ENCODE data around the gene BEAN1.

The BEAN1 gene

DNA sequence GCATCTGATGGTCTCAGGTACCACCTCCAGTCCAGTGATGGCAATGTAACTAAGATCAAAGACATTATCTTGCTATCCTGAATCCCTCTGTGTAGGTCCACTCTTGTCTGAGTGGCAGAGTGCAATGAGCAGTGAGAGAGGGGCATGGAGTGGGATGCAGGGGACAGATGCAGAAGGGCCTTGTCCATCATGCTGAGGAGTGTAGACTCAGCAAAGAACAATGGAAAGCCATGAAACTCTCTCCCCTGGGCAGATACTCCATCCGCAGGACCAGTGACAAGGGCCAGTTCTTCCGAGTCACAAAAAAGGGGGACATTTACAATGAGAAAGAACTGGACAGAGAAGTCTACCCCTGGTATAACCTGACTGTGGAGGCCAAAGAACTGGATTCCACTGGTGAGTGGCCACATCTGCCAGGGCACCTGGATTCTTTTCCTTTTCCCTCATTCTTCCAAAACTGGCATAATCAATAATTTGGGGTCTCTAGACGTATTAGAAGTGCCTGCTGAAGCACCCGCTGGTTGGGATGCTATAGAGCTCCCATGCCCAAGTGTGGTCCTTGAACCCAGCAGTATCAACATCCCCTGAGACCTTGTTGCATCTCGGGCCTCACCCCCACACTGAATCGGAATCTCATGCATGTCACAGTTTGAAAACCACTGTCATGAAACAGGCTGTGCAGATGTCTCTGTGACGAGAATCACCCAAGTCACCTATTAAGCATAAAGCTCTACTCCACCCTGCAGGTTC, 31.1 kb upstream of the BEAN1 start:
- no peak for ATAC-seq
- no peak for DNase-seq

- ATAC-seq (no peak), DNase-seq (no peak)
These were observed 29.2 kb upstream of the BEAN1 start for GRCh38 chr16:66397736-66398433.

DNA sequence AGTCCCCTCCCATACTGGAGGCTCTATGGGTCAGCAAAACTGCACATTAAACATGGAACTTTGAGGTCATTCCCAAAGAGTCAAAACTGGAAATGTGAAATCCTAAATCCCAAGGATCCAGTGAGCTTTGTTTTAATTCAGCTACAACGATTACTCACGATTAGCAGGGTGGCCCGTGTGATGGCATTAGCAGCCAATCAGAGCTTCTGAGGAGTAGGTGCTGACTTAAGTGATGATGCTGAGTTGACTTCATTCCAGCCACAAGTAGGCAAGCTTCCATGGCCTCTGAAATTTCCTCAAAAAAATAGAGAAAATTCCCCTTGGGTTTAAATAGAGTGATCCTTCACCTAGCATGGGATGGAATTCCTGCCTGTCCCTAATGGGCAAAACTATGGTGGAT, 28.1 kb upstream of the BEAN1 start:
- DNase-seq (no peak), ATAC-seq (no peak)

DNA sequence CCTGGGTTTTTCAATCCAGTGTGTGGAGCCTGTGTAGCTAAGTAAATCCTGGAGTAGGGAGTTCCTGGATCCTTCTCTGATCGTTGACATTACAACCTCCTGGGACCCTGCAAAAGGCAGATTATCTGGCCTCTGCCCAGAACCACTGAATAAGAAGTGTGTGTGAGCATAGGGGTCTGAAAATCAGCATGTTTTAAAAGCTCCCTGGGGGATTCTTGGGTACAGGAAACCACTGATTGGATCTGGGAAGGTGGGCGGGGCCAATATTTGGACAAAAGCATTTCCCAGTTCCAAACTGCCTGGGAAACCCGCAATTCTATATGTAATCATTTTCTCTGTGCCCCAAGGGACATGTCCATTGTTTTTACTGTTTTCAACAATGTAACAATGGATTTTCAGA, 27.2 kb upstream of the BEAN1 start:
- no peak for DNase-seq
- ATAC-seq, result no peak

DNA sequence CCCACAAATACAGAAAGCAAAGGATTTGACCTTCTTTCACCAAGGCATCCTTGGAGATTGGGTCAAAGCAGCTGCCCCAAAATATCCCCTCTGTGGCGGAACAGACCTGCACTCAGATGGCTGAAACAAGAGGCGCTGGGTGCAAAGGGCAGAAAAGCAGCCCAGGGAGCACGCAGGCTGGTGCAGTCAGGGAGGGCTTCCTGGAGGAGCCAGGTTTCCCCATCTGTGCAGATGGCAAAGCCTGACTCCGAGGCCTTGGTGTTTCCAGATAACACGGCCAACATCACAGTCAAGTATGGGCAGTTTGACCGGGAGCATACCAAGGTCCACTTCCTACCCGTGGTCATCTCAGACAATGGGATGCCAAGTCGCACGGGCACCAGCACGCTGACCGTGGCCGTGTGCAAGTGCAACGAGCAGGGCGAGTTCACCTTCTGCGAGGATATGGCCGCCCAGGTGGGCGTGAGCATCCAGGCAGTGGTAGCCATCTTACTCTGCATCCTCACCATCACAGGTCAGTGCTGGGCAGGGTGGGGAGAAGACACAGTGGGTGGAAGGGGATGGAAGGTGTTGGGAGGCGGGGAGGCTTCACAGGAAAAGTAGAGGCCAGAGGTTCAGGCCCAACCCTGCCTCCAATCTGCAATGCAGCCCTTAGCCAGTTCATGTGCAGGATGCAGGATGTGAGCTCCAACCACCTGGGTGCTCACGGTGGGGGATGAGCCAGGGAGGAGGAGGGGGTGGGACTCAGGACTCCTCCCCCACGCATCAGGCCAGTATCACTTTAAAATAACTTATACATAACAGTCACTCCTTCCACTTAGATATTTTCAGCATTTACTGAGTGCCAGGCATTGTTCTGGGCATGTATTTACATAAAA, 26.4 kb upstream of the BEAN1 start:
- ATAC-seq, result no peak
- no peak for DNase-seq

DNA sequence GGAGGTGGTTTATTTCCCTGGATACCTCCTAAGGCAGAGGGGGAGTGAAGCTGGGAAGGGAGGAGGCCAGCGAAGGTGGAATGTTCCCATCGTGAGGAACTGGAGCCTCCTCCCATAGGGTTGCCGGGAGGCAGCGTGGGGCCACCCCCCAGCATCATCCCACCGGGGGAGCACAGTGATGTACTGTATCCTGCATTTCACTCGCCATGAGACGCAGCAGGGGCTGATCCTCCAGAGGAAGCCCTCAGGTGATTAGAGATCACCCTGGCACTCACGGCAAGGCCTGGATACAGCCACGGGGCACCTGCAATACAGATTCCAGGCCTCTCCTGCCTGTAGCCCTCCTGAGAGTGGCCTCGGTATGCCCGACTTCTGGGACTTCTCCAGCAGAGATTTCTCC, 25.5 kb upstream of the BEAN1 start:
- no peak for ATAC-seq
- DNase-seq, result no peak

DNA sequence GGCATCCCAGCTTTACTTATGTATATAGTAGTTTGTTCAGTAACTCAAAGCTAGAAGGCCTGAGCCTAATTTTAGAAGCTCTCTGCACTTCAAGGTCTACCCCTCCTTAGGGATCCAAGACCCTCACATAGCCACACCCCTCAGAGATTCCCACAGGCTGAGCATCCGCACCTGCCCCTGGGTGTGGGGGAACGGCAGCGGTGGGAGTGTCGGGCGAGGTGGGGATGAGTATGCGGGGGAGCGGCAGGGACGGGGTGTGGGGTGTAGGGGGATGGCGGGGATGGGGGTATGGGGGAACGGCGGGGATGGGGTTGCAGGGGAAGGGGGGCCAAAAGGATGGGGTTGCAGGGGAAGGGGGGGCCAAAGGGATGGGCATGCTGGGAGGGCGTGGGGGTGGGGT, 24.9 kb upstream of the BEAN1 start:
- DNase-seq (no peak), ATAC-seq (no peak)

GRCh38 chr16:66402591-66403230, 24.4 kb upstream of the BEAN1 start:
- ATAC-seq, result no peak

GRCh38 chr16:66403531-66404145, 23.5 kb upstream of the BEAN1 start:
- DNase-seq, result no peak
- ATAC-seq, result no peak

More at GRCh38 chr16:66402591-66403230, 24.4 kb upstream of the BEAN1 start:
- DNase-seq, result no peak

- ATAC-seq (no peak), DNase-seq (no peak)
These were observed 21.9 kb upstream of the BEAN1 start for GRCh38 chr16:66405057-66405783.

DNA sequence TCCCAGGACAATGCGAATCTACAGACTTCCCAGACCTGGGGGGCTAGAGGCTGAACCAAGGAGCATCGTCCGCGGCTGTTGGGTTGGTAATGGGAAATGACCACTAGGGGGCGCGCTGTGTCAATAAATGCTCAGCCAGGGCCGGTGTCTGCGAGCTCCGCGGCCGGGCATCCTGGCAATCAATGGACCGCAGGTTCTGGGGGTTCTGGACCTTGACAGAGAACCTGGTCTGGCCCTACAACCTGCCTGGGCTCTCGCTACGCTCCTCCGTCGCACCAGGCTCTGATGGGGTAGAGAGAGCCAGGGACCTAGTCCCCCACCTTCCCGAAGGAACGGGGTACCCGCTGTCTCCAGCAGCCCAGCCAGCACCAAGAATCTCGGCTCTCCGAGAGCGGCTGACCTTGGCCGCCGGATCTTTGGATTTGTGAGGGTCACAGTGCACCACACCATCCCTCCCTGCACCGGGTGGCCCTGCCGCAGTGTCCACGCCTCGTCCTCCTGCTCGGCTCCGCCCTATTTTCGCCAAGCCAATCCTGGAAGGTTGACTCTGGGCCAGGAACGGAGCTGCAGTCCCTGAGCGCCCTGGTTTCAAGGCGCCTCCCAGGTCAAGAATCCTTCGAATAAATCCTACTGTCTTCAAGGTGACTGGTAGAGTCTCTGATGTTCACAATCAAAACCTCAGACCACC, 20.4 kb upstream of the BEAN1 start:
- ATAC-seq (peak; percentile 81), DNase-seq (peak; percentile 92)

GRCh38 chr16:66408163-66409048, 18.7 kb upstream of the BEAN1 start:
- ATAC-seq (peak; percentile 70), DNase-seq (no peak)

DNA sequence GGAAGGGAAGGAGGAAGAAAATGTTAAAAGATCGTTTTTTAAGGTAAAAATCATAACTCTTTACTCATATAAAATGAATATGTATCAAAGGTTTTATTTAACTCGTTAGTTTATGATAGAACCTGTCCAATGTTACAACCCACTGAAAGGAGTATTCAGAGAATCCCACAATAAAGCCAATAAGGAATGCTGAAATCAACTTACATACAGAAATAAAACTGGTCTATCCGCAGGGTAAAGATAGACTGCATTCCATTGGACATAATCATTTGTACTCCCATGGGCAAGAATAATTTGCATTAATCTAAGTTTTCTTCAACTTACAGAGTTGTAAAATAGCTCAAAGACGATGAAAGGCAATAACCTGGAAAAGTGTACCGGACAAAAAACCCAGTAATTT, 17.9 kb upstream of the BEAN1 start:
- no peak for ATAC-seq
- DNase-seq, result no peak

DNA sequence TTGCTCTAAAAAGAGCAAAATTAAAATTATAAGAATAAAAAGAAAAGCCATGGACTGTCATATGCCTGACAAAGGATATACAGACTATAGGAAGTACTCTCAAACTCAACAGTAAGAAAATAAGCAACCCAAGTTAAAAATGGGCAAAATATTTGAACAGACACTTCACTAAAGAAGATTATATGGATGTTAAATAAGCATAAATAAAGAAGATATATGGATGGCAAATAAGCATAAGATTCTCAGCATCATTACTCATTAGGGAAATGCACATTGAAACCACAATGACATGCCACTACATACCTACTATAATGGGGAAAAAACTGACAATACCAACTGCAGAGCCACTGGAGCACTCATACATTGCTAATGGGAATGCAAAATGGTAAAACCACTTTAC, 14.9 kb upstream of the BEAN1 start:
- DNase-seq (no peak), ATAC-seq (no peak)

DNA sequence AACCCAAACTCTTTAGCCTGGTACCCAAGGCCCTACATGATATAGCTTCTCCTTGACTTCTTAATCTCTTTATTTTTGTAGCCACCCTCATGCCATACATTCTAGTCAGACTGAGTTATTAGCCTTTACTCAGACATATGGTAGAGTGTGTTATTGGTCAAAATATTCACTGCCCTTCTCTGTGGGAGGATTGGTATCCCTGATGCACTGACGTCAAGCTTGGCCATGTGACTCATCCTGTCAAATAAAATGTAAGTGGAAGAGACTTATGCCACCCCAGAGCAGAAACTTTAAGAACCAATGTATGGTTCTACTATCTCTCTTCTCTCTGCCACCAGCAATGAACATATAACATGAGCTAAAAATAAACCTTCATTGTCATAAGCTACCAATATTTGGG, 12.2 kb upstream of the BEAN1 start:
- ATAC-seq (no peak), DNase-seq (no peak)

- no peak for DNase-seq
- ATAC-seq, result no peak
These were observed 11.0 kb upstream of the BEAN1 start for GRCh38 chr16:66416136-66416535.

- ATAC-seq (no peak), DNase-seq (no peak)
These were observed 10.0 kb upstream of the BEAN1 start for GRCh38 chr16:66416939-66417700.

DNA sequence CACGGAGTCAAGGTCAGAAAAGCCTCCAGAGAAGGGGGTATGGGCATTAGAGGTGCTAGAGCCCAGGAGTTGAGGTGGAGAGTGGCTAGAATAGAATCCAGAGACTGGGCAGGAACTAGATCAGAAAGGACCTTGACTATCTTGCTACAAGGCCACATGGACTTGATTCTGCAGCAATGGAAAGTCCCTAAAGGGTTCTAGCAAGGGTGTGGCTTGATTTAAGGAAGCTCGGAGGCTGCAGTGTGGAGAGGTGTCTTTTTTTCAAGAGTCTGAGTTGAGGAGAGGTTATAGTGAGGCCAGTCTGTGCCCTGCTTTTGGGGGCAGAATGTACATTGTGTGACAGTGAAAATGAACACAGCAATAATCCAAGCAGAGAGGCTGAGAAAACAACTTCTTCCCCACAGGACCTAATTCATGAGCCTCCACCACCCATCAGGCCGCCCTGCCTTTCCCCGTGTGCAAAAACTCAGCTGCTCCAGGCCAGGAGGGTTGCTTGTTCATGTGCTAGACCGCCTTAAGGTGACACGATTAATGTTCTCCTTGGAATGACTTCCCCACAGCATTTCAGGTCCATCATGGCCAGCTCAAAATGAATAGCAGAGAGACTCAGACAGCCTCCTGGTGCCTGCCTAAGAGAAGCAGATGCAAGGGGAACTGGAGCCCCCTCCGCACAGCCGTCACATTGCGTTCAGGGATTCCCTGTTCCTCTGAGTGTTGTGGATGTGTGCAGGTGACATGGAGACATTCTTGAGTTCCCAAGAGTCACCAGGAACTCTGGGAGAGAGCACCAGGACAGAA, 8.7 kb upstream of the BEAN1 start:
- ATAC-seq, result no peak

More for the DNA sequence above, 8.7 kb upstream of the BEAN1 start:
- no peak for DNase-seq

All from stimulated activated naive CD8-positive, alpha-beta T cell treated with anti-CD3 and anti-CD28 coated beads, Interleukin-15, Interleukin-2, amounts not matched to agents 100 U/mL and 50 U/mL, for 24 hours (primary cell).